A549 (cell line): ENCODE data around the gene RNF4.

ENCODE experiments used
- CEBPB ChIP-seq, 2 experiments: fragments of >200 bp in 1 of 2; sonication (Bioruptor Twin) in 1 of 2; formaldehyde crosslinking in 1 of 2; IDR thresholded peaks; 2 replicates each; pipeline ENCODE4 v1.6.1; 2012 to 2016
- CHD2 ChIP-seq: fragments of 150-350 bp; IDR thresholded peaks from 2 replicates; pipeline ENCODE4 v1.6.1; 2014; ENCODE audit warnings: low read length; ENCODE audit not compliant: partially characterized antibody
- GATA3 ChIP-seq: IDR thresholded peaks from 2 replicates; pipeline ENCODE4 v1.6.1; 2012; ENCODE audit warnings: borderline replicate concordance
- HOXA7 ChIP-seq: fragments of 250-450 bp; sonication (Bioruptor Pico); IDR thresholded peaks from 2 replicates; pipeline ENCODE4 v1.5.0; 2020; ENCODE audit warnings: mild to moderate bottlenecking, moderate library complexity
- HOXB13 ChIP-seq: fragments of 250-450 bp; sonication (Bioruptor Pico); IDR thresholded peaks from 2 replicates; pipeline ENCODE4 v1.5.0; 2020; ENCODE audit warnings: low read depth, mild to moderate bottlenecking, moderate library complexity
- KDM1A ChIP-seq: fragments of 200-600 bp; sonication (generic); IDR thresholded peaks from 2 replicates; pipeline ENCODE4 v1.6.1; 2016; ENCODE audit warnings: low read depth, mild to moderate bottlenecking
- KDM5A ChIP-seq: fragments of 200-600 bp; sonication (generic); IDR thresholded peaks from 2 replicates; pipeline ENCODE4 v1.6.1; 2016; ENCODE audit warnings: antibody characterized with exemption, mild to moderate bottlenecking
- POLR2A ChIP-seq: IDR thresholded peaks from 2 replicates; pipeline ENCODE4 v1.6.1; 2012; ENCODE audit warnings: mild to moderate bottlenecking, low read length
- TF ChIP-seq, protein P1 (sequence below): fragments of >200 bp; sonication (Bioruptor Twin); formaldehyde crosslinking; IDR thresholded peaks from 3 replicates; pipeline ENCODE4 v1.5.1; 2016

DNA sequence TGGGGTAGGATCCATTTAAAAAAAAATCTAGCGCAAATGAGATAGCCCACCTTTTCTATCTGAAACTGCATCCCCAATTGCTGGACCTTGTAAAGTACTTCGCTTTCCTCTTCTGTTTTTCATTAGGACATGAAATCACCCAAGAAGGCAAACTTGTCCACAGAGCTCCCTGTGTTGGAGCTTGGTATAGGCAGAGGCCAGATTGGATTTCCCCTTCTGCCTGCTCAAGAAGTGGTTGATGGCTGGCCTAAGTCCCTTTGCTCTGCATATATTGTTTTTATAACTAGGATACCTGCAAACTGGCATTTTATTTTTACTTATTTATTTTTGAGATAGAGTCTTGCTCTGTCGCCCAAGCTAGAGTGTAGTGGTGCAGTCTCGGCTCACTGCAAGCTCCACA lies 28.4 kb downstream of the RNF4 start:
- TF ChIP-seq, protein P1, sequence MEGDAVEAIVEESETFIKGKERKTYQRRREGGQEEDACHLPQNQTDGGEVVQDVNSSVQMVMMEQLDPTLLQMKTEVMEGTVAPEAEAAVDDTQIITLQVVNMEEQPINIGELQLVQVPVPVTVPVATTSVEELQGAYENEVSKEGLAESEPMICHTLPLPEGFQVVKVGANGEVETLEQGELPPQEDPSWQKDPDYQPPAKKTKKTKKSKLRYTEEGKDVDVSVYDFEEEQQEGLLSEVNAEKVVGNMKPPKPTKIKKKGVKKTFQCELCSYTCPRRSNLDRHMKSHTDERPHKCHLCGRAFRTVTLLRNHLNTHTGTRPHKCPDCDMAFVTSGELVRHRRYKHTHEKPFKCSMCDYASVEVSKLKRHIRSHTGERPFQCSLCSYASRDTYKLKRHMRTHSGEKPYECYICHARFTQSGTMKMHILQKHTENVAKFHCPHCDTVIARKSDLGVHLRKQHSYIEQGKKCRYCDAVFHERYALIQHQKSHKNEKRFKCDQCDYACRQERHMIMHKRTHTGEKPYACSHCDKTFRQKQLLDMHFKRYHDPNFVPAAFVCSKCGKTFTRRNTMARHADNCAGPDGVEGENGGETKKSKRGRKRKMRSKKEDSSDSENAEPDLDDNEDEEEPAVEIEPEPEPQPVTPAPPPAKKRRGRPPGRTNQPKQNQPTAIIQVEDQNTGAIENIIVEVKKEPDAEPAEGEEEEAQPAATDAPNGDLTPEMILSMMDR: no peak
- TF ChIP-seq KDM5A (no peak), POLR2A (no peak), CHD2 (no peak), HOXA7 (CRISPR knock-in tag) (no peak), HOXB13 (CRISPR knock-in tag) (no peak), GATA3 (no peak), CEBPB (IDR thresholded peaks at IDR 0.05) (no peak), KDM1A (no peak)
